H1 (cell line): ENCODE data around the gene MALSU1. TPM values are rescaled to one million over a fixed set of nuclear protein-coding genes. Genes with fewer than 3 reads are reported as not detected.

ENCODE experiments used
- CTCF ChIA-PET: fragments of 300-600 bp; sonication (Branson Sonifier 250); formaldehyde crosslinking; loops from one replicate; lab custom pipeline; 2021; ENCODE audit not compliant: partially characterized antibody; lab: Charles Lee
- POLR2A ChIA-PET: fragments of 300-600 bp; sonication (Branson Sonifier 250); formaldehyde crosslinking; loops from one replicate; lab custom pipeline; 2021; ENCODE audit warnings: inconsistent platforms; ENCODE audit not compliant: partially characterized antibody; lab: Charles Lee
- DNase-seq, 2 experiments: peaks; one replicate each; pipeline versions ENCODE4 v3.0.0 to v3.0.0-alpha.2; 2010 to 2022; ENCODE audit warnings: low spot score in 2 of 2, low read depth in 1 of 2, mixed read lengths in 1 of 2
- FAIRE-seq: peaks from 2 replicates; lab custom pipeline; 2011; peaks lifted over from hg19 to GRCh38; lab: Jason Lieb, UNC
- H2AFZ ChIP-seq: 2 replicates; pipeline ENCODE4 v1.8.1; 2012; ENCODE audit warnings: low read length, inconsistent platforms
- H2AK5ac ChIP-seq: 2 replicates; pipeline ENCODE4 v1.6.1; 2013; ENCODE audit warnings: low read depth, low read length
- H2BK120ac ChIP-seq: replicated peaks from 2 replicates; pipeline ENCODE3; 2013; ENCODE audit warnings: low read depth, low read length, inconsistent platforms
- H2BK12ac ChIP-seq: 2 replicates; pipeline ENCODE4 v1.6.1; 2013; ENCODE audit warnings: low read depth, low read length
- H2BK15ac ChIP-seq: 2 replicates; pipeline ENCODE4 v1.6.1; 2013; ENCODE audit warnings: low read length
- H2BK20ac ChIP-seq: 2 replicates; pipeline ENCODE4 v1.6.1; 2013; ENCODE audit warnings: low read length
- H2BK5ac ChIP-seq: 2 replicates; pipeline ENCODE4 v1.6.1; 2013; ENCODE audit warnings: low read depth, low read length
- H3K14ac ChIP-seq: 2 replicates; pipeline ENCODE4 v1.6.1; 2013; ENCODE audit warnings: inconsistent platforms; ENCODE audit not compliant: insufficient read length
- H3K18ac ChIP-seq: 2 replicates; pipeline ENCODE4 v1.6.1; 2013; ENCODE audit warnings: low read length; ENCODE audit errors: extremely low read depth
- H3K23ac ChIP-seq: 2 replicates; pipeline ENCODE4 v1.6.1; 2013; ENCODE audit warnings: inconsistent platforms; ENCODE audit not compliant: insufficient read length
- H3K23me2 ChIP-seq: 2 replicates; pipeline ENCODE4 v1.6.1; 2013; ENCODE audit warnings: low read depth, low read length
- H3K27ac ChIP-seq: 2 replicates; pipeline ENCODE4 v1.6.1; 2011; ENCODE audit warnings: low read depth, low read length, inconsistent platforms
- H3K27me3 ChIP-seq, 4 experiments: replicated peaks in 1 of 4; 1 replicate in 1 of 4; 2 replicates in 3 of 4; pipeline versions ENCODE4 v1.6.1 to v1.8.1; 2011 to 2013; ENCODE audit warnings: low read length in 3 of 4, mild to moderate bottlenecking in 3 of 4, inconsistent platforms in 2 of 4, mixed read lengths in 2 of 4, moderate library complexity in 1 of 4; ENCODE audit not compliant: control insufficient read depth in 3 of 4, insufficient read depth in 3 of 4; ENCODE audit errors: extremely low read depth in 1 of 4
- H3K36me3 ChIP-seq, 4 experiments: 2 replicates each; pipeline versions ENCODE4 v1.6.1 to v1.8.1; 2011 to 2013; ENCODE audit warnings: mild to moderate bottlenecking in 4 of 4, low read length in 3 of 4, moderate library complexity in 2 of 4, control low read depth in 1 of 4, inconsistent platforms in 1 of 4; ENCODE audit not compliant: insufficient read depth in 4 of 4, control insufficient read depth in 2 of 4
- H3K4ac ChIP-seq: replicated peaks from 2 replicates; pipeline ENCODE3; 2013; ENCODE audit warnings: low read length, low read depth, mixed read lengths, inconsistent platforms; ENCODE audit not compliant: insufficient read length
- H3K4me1 ChIP-seq, 4 experiments: replicated peaks in 1 of 4; 1 replicate in 1 of 4; 2 replicates in 3 of 4; pipeline versions ENCODE4 v1.6.1 to v1.8.1; 2011 to 2013; ENCODE audit warnings: low read length in 3 of 4, inconsistent platforms in 2 of 4, mixed read lengths in 1 of 4; ENCODE audit not compliant: insufficient read depth in 4 of 4, control insufficient read depth in 3 of 4
- H3K4me2 ChIP-seq, 2 experiments: 2 replicates each; pipeline versions ENCODE4 v1.6.1 to v1.8.1; 2011 to 2013; ENCODE audit warnings: low read depth in 2 of 2, low read length in 2 of 2, control low read depth in 1 of 2, inconsistent platforms in 1 of 2, mild to moderate bottlenecking in 1 of 2; ENCODE audit not compliant: insufficient read depth in 1 of 2
- H3K4me3 ChIP-seq, 4 experiments: fragments of 200-600, 300-600 bp in 1 of 4; sonication (generic), shearing (Covaris generic), sonication (Bioruptor Twin) in 1 of 4; 2 replicates each; pipeline versions ENCODE4 v1.5.1 to v1.8.1; 2011 to 2016; ENCODE audit warnings: low read length in 4 of 4, low read depth in 3 of 4, control low read depth in 2 of 4, inconsistent platforms in 2 of 4, mild to moderate bottlenecking in 2 of 4, mixed read lengths in 1 of 4, moderate library complexity in 1 of 4; ENCODE audit not compliant: insufficient read depth in 2 of 4; ENCODE audit errors: extremely low read depth in 1 of 4
- H3K56ac ChIP-seq: replicated peaks from 2 replicates; pipeline ENCODE3; 2013; ENCODE audit warnings: low read depth, mild to moderate bottlenecking, mixed read lengths, low read length, inconsistent platforms; ENCODE audit not compliant: insufficient read length
- H3K79me1 ChIP-seq: 2 replicates; pipeline ENCODE4 v1.6.1; 2013; ENCODE audit warnings: low read depth, low read length, control low read depth
- H3K79me2 ChIP-seq, 2 experiments: 2 replicates each; pipeline versions ENCODE4 v1.6.1 to v1.8.1; 2012 to 2013; ENCODE audit warnings: low read length in 2 of 2, mild to moderate bottlenecking in 2 of 2, inconsistent platforms in 1 of 2; ENCODE audit not compliant: insufficient read depth in 2 of 2, control insufficient read depth in 1 of 2
- H3K9ac ChIP-seq, 4 experiments: replicated peaks in 1 of 4; 1 replicate in 1 of 4; 2 replicates in 3 of 4; pipeline versions ENCODE4 v1.6.1 to v1.8.1; 2011 to 2013; ENCODE audit warnings: low read depth in 3 of 4, low read length in 3 of 4, control low read depth in 2 of 4, mild to moderate bottlenecking in 2 of 4, moderate library complexity in 2 of 4, inconsistent platforms in 1 of 4; ENCODE audit errors: extremely low read depth in 1 of 4
- H3K9me3 ChIP-seq, 2 experiments: 2 replicates each; pipeline versions ENCODE4 v1.6.1 to v1.8.1; 2012 to 2013; ENCODE audit warnings: mild to moderate bottlenecking in 2 of 2, moderate library complexity in 2 of 2, control low read depth in 1 of 2, inconsistent platforms in 1 of 2, low read depth in 1 of 2, low read length in 1 of 2, mixed read lengths in 1 of 2; ENCODE audit not compliant: insufficient read depth in 2 of 2
- H4K20me1 ChIP-seq, 2 experiments: replicated peaks in 1 of 2; 2 replicates each; pipeline versions ENCODE3 to v1.8.1; 2011 to 2013; ENCODE audit warnings: inconsistent platforms in 2 of 2, low read length in 2 of 2, mild to moderate bottlenecking in 1 of 2; ENCODE audit not compliant: insufficient read depth in 2 of 2, control insufficient read depth in 1 of 2
- H4K5ac ChIP-seq: 2 replicates; pipeline ENCODE4 v1.6.1; 2013; ENCODE audit warnings: low read length, low read depth, mixed read lengths, inconsistent platforms; ENCODE audit not compliant: insufficient read length
- H4K8ac ChIP-seq: 2 replicates; pipeline ENCODE4 v1.8.0; 2013; ENCODE audit warnings: mild to moderate bottlenecking, moderate library complexity, low read length, inconsistent platforms; ENCODE audit not compliant: insufficient read depth; ENCODE audit errors: extremely low read depth
- H4K91ac ChIP-seq: replicated peaks from 2 replicates; pipeline ENCODE3; 2013; ENCODE audit warnings: low read length, mixed read lengths, inconsistent platforms; ENCODE audit not compliant: insufficient read length
- GTF2F1 ChIP-seq: IDR thresholded peaks from 2 replicates; pipeline ENCODE4 v1.6.1; 2012; ENCODE audit warnings: low read depth, low read length, improper control_type of control experiment, borderline replicate concordance
- HDAC2 ChIP-seq, 2 experiments: fragments of 300-600 bp in 1 of 2; sonication (generic) in 1 of 2; IDR thresholded peaks; 2 replicates each; pipeline ENCODE4 v1.6.1; 2011 to 2012; ENCODE audit warnings: low read depth in 2 of 2, low read length in 2 of 2, mild to moderate bottlenecking in 2 of 2, moderate library complexity in 2 of 2, borderline replicate concordance in 1 of 2, inconsistent platforms in 1 of 2
- RAD21 ChIP-seq, 2 experiments: IDR thresholded peaks in 1 of 2; conservative IDR thresholded peaks in 1 of 2; 2 replicates each; pipeline ENCODE4 v1.6.1; 2011; ENCODE audit warnings: low read depth in 2 of 2, low read length in 2 of 2, improper control_type of control experiment in 1 of 2, inconsistent platforms in 1 of 2, mild to moderate bottlenecking in 1 of 2, moderate library complexity in 1 of 2
- SP1 ChIP-seq: IDR thresholded peaks from 2 replicates; pipeline ENCODE4 v1.6.1; 2011; ENCODE audit warnings: low read depth, low read length
- SP4 ChIP-seq: IDR thresholded peaks from 2 replicates; pipeline ENCODE4 v1.6.1; 2012; ENCODE audit warnings: low read length, inconsistent platforms
- SUZ12 ChIP-seq: fragments of 200-600 bp; sonication (generic); IDR thresholded peaks from 2 replicates; pipeline ENCODE4 v1.6.1; 2012; ENCODE audit warnings: mild to moderate bottlenecking, inconsistent platforms, low read length, moderate library complexity, mixed read lengths
- TAF7 ChIP-seq: optimal IDR thresholded peaks from 2 replicates; pipeline ENCODE3; 2011; ENCODE audit warnings: low read depth, mild to moderate bottlenecking, inconsistent platforms, low read length, moderate library complexity, borderline replicate concordance
- ZNF274 ChIP-seq: IDR thresholded peaks from 2 replicates; pipeline ENCODE4 v1.7.0; 2012; ENCODE audit warnings: low read length, borderline replicate concordance; ENCODE audit errors: extremely low read depth
- WGBS, 2 experiments: shearing (Covaris generic) in 1 of 2; methylation state at CpG; one replicate each; pipeline versions ENCODE4 v1.1.6 to v1.1.7; 2013 to 2015; ENCODE audit warnings: low lambda C conversion rate in 2 of 2, mixed read lengths in 2 of 2, inconsistent platforms in 1 of 2, low coverage in 1 of 2, missing lambda C conversion rate in 1 of 2; ENCODE audit not compliant: insufficient replicate concordance in 2 of 2, insufficient coverage in 1 of 2, insufficient read length in 1 of 2; ENCODE audit errors: extremely low coverage in 1 of 2, missing lambda C conversion rate in 1 of 2; 5-methylcytosine and 5-hydroxymethylcytosine counted together
- polyA plus RNA-seq, 7 experiments: library from polyadenylated mRNA; depleted of rRNA in 3 of 7; stranded (reverse) in 5 of 7; unstranded in 2 of 7; fragments of >200 nt in 5 of 7; fragments of 200-250 nt in 2 of 7; gene quantifications; 1 replicate in 5 of 7; 2 replicates in 1 of 7; 4 replicates in 1 of 7; pipeline versions ENCODE4 v1.2.1 to v1.2.3, GENCODE V29; 2011 to 2013; ENCODE audit warnings: missing spikeins in 2 of 7, mixed read lengths in 2 of 7
- total RNA-seq: library from RNA; stranded (reverse); fragmentation: NEBNext Ultra II Directional; extraction: Animal tissue kit (Norgen Biotek cat#: 25700); gene quantifications from 2 replicates; pipeline ENCODE4 v1.2.1, GENCODE V29; 2021
- TF ChIP-seq, protein P1 (sequence below), 3 experiments: IDR thresholded peaks; 1 replicate in 2 of 3; 2 replicates in 1 of 3; pipeline versions ENCODE4 v1.5.1 to v1.6.1; 2011; ENCODE audit warnings: low read length in 3 of 3, mild to moderate bottlenecking in 3 of 3, inconsistent platforms in 2 of 3, low read depth in 1 of 3, moderate library complexity in 1 of 3; ENCODE audit not compliant: insufficient read depth in 1 of 3; ENCODE audit errors: control extremely low read depth in 1 of 3

MALSU1 gene
- total and polyA plus RNA-seq, 2 of the 8 experiments (the other 6 are each of a cell fraction or from before 2014, with no cell fraction given), result 73.5 to 84.0 TPM

DNA sequence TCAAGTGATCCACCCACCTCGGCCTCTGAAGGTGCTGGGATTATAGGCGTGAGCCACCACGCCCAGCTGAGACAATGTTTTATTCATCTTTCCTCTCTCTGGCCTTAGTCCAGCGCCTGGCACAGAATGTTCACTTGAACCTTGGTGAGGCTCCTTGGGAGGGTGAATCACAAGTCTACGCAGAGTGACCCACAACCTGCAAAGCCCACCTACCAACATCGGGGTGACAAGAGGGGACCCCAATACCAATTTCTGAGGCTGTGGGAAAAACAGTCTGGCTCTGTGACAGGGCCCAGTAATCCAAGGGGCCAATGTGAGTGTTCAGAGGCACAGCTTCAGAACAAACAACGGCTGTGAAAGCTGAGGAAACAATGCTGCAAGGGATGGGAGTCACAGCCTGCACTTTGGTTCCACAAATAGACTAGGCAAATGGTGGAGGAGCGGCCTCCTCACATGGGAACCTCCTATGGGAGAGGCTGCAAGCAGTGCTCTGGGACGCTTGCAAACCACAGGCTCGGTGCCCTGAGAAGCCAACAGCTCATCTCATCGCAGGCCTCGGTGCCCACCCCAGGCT, 5.6 kb upstream of the MALSU1 start:
- POLR2A ChIA-PET, result interaction anchor here (0.9 kb wide), 1 partner anchor 10 kb away, joined by 3 read pairs; no protein-coding TSS in a partner anchor
- Histone ChIP-seq H2BK20ac (no peak overlapping the region), H3K23me2 (no peaks in the 10 kb centered on the region), H3K79me2 (no peaks in the 10 kb centered on the region), H3K18ac (no peak overlapping the region), H4K8ac (no peak overlapping the region), H2BK12ac (no peak overlapping the region), H3K27ac (no peak overlapping the region), H2AK5ac (no peak overlapping the region), H3K56ac (no peak overlapping the region), H4K5ac (no peak overlapping the region), H3K36me3 (no peaks in the 10 kb centered on the region), H2AFZ (no peak overlapping the region), H3K9ac (no peak overlapping the region), H3K14ac (no peak overlapping the region), H3K23ac (no peak overlapping the region), H3K79me1 (no peaks in the 10 kb centered on the region), H2BK5ac (no peak overlapping the region), H3K9me3 (no peaks in the 10 kb centered on the region), H2BK120ac (no peak overlapping the region), H4K20me1 (no peaks in the 10 kb centered on the region), H3K4me2 (no peak overlapping the region), H3K27me3 (no peaks in the 10 kb centered on the region; a peak in 1 of 7 replicates), H3K4me1 (peaks cover 0 to 2% (median 0%) of the 10 kb centered on the region in 4 experiments; a peak in 1 of 7 replicates), H3K4me3 (no peak overlapping the region), H4K91ac (no peak overlapping the region), H2BK15ac (no peak overlapping the region), H3K4ac (no peak overlapping the region)
- DNase-seq, result no peak
- CTCF ChIA-PET, result interaction anchor here (0.6 to 3.8 kb wide), 8 partner anchors 17 to 253 kb away, joined by 3 to 27 read pairs (median 8); no protein-coding TSS in a partner anchor
- FAIRE-seq, result no peak
- WGBS, 2 experiments, result 89% methylated on average over 12 of the region's 12 CpGs; no CpG with 5 or more reads in 1 of the 2 experiments
- TF ChIP-seq, protein P1, sequence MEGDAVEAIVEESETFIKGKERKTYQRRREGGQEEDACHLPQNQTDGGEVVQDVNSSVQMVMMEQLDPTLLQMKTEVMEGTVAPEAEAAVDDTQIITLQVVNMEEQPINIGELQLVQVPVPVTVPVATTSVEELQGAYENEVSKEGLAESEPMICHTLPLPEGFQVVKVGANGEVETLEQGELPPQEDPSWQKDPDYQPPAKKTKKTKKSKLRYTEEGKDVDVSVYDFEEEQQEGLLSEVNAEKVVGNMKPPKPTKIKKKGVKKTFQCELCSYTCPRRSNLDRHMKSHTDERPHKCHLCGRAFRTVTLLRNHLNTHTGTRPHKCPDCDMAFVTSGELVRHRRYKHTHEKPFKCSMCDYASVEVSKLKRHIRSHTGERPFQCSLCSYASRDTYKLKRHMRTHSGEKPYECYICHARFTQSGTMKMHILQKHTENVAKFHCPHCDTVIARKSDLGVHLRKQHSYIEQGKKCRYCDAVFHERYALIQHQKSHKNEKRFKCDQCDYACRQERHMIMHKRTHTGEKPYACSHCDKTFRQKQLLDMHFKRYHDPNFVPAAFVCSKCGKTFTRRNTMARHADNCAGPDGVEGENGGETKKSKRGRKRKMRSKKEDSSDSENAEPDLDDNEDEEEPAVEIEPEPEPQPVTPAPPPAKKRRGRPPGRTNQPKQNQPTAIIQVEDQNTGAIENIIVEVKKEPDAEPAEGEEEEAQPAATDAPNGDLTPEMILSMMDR (IDR thresholded peaks at IDR 0.05; ENCODE audit: control extremely low read depth in 1 of 3, insufficient read depth in 1 of 3, low read depth in 1 of 3, low read length in 3 of 3), result no peak
- TF ChIP-seq ZNF274, result no peak
- no peak for TF ChIP-seq TAF7
- TF ChIP-seq SP4, result no peak
- no peak for TF ChIP-seq HDAC2 (IDR thresholded peaks at IDR 0.05; ENCODE audit: borderline replicate concordance in 1 of 2, low read depth in 2 of 2, low read length in 2 of 2)
- TF ChIP-seq RAD21 (IDR thresholded peaks at IDR 0.05 in 1 of 2, conservative IDR thresholded peaks at IDR 0.05 in 1 of 2; ENCODE audit: low read depth in 2 of 2, low read length in 2 of 2), result no peak
- no peak for TF ChIP-seq SUZ12
- TF ChIP-seq SP1, result no peak
- TF ChIP-seq GTF2F1, result no peak
